ENCODE measurements around the gene SNED1. TPM values are rescaled to one million over a fixed set of nuclear protein-coding genes. Genes with fewer than 3 reads are reported as not detected.

Gene SNED1
- total and polyA plus RNA-seq, 12 donors, result 3.9 to 12.7 (median 6.3) TPM

DNA sequence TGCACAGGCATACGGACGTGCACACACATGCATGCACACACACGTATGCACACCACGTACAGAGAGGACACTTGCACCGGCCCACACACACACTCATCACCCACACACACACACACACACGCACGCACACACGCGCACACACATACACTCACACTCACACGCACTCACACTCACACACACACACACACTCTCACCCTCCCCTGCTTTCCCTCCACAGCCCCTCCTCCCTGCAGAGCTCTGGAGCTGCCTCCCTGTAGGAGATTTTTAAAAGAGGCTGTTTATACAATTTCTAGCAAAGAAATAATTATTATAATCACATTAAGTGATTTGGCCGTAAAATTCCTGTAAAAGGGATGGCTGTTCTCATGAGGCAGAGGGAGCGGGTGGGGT lies 36.5 kb upstream of the SNED1 start:
- Histone ChIP-seq H3K4me3 (no peak overlapping the region), H3K9me3 (no peaks in the 10 kb centered on the region), H3K4me1 (peaks cover 5 to 58% (median 44%) of the 10 kb centered on the region in 9 donors), H3K36me3 (no peaks in the 10 kb centered on the region), H3K27ac (no peak overlapping the region), H3K27me3 (no peaks in the 10 kb centered on the region)
- intact Hi-C loops (cut with DNase I), result no loop called here
- DNase-seq (no peak), ATAC-seq (no peak)
- TF ChIP-seq, protein P1, sequence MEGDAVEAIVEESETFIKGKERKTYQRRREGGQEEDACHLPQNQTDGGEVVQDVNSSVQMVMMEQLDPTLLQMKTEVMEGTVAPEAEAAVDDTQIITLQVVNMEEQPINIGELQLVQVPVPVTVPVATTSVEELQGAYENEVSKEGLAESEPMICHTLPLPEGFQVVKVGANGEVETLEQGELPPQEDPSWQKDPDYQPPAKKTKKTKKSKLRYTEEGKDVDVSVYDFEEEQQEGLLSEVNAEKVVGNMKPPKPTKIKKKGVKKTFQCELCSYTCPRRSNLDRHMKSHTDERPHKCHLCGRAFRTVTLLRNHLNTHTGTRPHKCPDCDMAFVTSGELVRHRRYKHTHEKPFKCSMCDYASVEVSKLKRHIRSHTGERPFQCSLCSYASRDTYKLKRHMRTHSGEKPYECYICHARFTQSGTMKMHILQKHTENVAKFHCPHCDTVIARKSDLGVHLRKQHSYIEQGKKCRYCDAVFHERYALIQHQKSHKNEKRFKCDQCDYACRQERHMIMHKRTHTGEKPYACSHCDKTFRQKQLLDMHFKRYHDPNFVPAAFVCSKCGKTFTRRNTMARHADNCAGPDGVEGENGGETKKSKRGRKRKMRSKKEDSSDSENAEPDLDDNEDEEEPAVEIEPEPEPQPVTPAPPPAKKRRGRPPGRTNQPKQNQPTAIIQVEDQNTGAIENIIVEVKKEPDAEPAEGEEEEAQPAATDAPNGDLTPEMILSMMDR (IDR thresholded peaks at IDR 0.05), result no peak
- 62 to 73% methylated on average over 12 of the region's 12 CpGs for WGBS, 2 donors

DNA sequence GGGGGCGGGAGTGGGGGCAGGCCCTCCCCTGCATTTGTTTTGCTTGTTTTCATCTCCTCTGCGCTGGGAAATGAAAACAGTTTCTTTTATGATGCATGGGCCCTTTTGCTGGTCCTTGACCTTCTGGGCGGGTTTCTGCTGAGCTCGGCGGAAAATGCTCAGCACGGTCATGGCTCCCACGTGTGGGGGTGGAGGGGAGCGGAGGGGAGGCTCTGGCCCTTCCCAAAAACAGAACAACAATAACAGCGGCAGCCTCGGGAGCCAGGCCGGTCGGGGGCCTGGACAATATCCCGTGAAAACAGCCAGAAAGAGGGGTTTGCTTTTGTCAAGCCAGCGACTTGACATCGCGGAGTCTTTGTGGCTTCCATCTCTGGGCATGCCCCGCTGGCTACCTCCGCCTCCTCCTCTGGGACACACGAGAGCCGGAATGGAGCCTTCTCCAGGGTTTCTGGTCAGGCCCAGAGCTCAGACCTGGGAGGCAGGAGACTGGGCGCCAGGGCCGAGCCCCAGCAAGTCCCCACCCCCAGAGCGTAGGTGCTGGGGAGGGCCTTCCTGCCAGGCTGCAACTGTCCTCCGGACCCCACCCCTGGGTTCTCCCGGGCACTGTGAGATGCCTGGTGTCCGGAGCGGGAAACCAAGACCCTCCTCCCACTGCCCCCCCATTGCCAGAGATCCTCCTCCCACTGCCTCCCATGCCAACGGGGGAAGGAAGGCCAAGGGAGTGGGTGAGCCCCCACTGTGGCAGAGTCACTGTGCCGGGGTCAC lies 35.9 kb upstream of the SNED1 start:
- Histone ChIP-seq H3K4me1 (peaks cover 5 to 58% (median 44%) of the 10 kb centered on the region in 9 donors), H3K36me3 (no peaks in the 10 kb centered on the region), H3K27ac (peak overlapping the region in 2 of 10 donors; percentile 3 to 66), H3K27me3 (no peaks in the 10 kb centered on the region), H3K4me3 (peak overlapping the region in 1 of 10 donors; percentile 1), H3K9me3 (no peaks in the 10 kb centered on the region)
- TF ChIP-seq, protein P1 (IDR thresholded peaks at IDR 0.05), result no peak
- intact Hi-C loops (cut with DNase I), result no loop called here
- ATAC-seq, result peak in 5 of 8 donors; percentile 15 to 52 (median 36)
- WGBS, 2 donors, result 59 to 61% methylated on average over 29 of the region's 29 CpGs
- DNase-seq, result peak in 1 of 2 donors; percentile 44

DNA sequence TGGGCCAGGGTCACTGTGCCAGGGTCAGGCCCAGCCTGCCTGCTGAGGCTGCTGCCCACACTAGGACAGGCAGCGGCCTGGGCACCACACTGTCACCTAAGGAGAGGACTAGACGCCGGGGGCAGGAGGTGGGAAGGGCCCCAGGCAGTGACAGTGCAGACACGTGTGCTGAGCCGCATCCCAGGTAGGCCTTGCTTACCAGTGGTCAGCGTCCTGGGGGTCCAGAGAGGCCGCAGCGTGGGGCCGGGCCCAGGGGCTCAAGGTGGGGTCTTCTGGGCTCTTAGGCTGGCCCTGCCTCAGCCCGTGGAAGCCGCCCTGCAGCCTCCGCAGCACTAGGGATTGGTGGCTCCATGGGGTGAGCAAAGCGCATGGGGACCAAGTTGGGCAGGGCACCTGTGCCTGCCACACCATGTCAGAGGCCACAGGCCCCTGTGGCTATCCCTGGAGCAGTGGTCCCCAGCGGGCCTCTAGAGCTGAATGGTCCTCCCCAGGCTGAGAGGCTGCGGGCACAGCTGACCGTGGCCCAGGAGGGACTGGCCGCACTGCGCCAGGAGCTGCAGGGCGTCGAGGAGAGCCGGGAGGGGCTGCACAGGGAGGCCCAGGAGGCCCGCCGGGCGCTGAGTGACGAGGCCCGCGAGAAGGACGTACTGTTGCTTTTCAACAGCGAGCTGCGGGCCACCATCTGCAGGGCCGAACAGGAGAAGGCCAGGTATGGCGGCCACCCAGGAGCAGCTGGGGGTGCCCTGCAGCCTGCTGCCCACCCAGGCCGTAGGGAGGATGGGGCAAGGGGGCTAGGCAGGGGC lies 35.2 kb upstream of the SNED1 start:
- no peaks in the 10 kb centered on the region for H3K9me3 ChIP-seq
- intact Hi-C loops (cut with DNase I), result no loop called here
- peak in 1 of 2 donors; percentile 2 for DNase-seq
- TF ChIP-seq, protein P1 (IDR thresholded peaks at IDR 0.05), result no peak
- no peaks in the 10 kb centered on the region for H3K27me3 ChIP-seq
- H3K4me3 ChIP-seq, result no peak overlapping the region
- H3K36me3 ChIP-seq, result no peaks in the 10 kb centered on the region
- no peak for ATAC-seq
- WGBS, 2 donors, result 94% methylated on average over 30 to 33 of the region's 33 CpGs
- peak overlapping the region in 1 of 10 donors; percentile 66 for H3K27ac ChIP-seq
- H3K4me1 ChIP-seq, result peaks cover 5 to 51% (median 39%) of the 10 kb centered on the region in 9 donors

DNA sequence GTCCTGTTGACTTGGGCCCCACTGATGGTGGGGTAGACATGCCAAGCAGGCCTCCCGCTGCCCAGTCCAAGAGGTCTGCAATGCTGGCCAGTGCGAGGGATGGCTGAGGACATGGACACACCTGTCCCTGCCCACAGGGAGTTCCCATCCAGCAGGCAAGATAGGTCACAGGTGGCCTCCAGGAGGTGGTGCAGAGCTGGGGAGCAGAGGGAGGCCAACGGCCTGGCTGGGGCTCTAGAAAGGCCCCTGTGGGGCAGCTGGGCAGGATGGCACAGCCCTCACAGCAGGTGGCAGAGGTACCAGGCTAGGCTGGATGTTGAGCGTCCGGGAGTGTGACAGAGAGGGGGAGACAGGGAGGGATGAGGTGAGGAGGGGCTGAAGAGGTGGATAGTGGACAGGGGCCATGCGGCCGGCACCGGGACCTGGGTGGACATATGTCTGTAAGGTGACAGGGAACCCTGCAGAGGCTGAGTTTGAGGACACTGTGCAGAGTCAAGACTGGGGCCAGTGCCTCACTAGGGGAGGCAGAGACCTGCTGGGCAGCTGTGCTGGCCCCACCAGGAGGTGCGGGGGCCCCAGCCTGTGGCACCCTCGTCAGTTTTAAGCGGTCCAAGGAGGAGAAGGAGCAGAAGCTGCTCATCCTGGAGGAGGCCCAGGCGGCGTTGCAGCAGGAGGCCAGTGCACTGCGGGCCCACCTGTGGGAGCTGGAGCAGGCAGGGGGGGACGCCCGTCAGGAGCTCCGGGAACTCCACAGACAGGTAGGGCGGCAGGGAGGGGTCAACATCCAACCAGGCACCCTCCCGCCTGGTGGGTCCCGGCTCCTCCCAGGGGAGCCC lies 34.3 kb upstream of the SNED1 start:
- TF ChIP-seq, protein P1 (IDR thresholded peaks at IDR 0.05), result no peak
- Histone ChIP-seq H3K4me1 (peaks cover 5 to 48% (median 38%) of the 10 kb centered on the region in 9 donors), H3K27ac (no peak overlapping the region), H3K27me3 (no peaks in the 10 kb centered on the region), H3K36me3 (no peaks in the 10 kb centered on the region), H3K9me3 (no peaks in the 10 kb centered on the region), H3K4me3 (no peak overlapping the region)
- 97% methylated on average over 20 of the region's 20 CpGs for WGBS, 2 donors
- intact Hi-C loops (cut with DNase I), result no loop called here
- DNase-seq (peak in 1 of 2 donors; percentile 3), ATAC-seq (no peak)
